HG03378 (cell line): ENCODE data around the gene ZNF280A.
"Not testable (repeated sequence)": the region's sequence is repeated elsewhere in the genome, so short reads cannot be mapped to it uniquely, and the experiment has no call there.

Experiments
- ATAC-seq: cut with Tn5 transposase; IDR thresholded peaks from one replicate; pipeline ENCODE4 v1.9.1; 2021; ENCODE audit warnings: mild to moderate bottlenecking, moderate library complexity; ENCODE audit not compliant: unreplicated experiment

ZNF280A gene

DNA sequence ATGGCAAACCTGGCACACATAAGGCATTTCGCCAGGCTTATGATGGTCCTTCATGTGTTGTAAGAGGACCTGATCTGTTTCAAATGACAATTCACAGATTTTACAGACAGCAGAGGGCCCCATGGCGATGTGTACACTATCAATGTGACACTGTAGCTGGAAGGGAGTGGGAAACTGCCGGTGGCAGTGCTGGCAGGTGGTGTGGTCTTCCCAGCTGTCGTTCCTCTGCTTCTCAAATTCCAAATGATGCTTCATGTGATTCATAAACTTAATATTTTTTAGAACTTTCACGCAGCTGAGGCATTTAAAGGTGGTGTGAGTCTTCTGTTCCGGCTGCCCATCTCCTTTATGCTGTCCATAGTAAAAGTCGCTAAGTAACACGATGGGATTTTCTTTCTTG is 5.6 kb downstream of the ZNF280A start:
- ATAC-seq: not testable (repeated sequence)

GRCh38 chr22:22513619-22514018 is 6.5 kb downstream of the ZNF280A start:
- no peak for ATAC-seq

GRCh38 chr22:22512951-22513350 is 7.1 kb downstream of the ZNF280A start:
- ATAC-seq: no peak

DNA sequence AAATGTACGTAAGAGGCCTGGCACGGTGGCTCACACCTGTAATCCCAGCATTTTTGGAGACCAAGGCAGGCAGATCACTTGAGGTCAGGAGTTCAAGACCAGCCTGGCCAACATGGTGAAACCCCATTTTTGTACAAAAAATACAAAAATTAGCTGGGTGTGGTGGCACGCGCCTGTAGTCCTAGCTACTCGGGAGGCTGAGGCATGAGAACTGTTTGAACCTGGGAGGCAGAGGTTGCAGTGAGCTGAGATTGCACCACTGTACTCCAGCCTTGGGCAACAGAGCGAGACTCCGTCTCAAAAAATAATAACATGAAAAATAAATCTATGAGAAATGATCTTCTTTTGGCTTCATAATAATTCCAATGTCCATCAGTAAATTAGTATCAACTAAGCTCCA is 9.2 kb downstream of the ZNF280A start:
- ATAC-seq: not testable (repeated sequence)

DNA sequence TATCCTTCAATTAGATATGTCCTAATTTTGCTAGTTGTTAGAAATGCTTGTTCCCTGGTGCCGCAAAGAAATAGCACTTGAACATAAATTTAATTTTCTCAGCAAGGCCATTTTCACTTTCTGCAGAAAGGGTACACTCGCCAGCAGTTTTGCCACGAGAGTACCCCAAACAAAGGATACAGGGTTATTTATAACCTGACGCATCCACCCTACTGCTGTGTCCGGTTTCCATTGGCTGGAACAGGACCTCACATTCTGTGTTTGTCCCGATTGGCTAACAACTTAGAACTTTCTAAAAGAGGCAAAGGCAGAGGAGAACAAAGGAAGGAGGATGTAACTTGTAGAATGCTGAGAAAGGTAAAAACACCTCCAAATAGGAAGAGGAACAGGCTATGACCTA is 10.2 kb downstream of the ZNF280A start:
- not testable (repeated sequence) for ATAC-seq

- ATAC-seq: no peak
Measured at GRCh38 chr22:22508274-22509176, 11.5 kb downstream of the ZNF280A start, which contains the start of gene ZNF280B. TSS of gene ZNF280B (minus strand) at chr22:22508742. CDS start at chr22:22489398, 19,344 bp downstream.

- no peak for ATAC-seq
Measured at GRCh38 chr22:22507743-22508273, 12.3 kb downstream of the ZNF280A start.

DNA sequence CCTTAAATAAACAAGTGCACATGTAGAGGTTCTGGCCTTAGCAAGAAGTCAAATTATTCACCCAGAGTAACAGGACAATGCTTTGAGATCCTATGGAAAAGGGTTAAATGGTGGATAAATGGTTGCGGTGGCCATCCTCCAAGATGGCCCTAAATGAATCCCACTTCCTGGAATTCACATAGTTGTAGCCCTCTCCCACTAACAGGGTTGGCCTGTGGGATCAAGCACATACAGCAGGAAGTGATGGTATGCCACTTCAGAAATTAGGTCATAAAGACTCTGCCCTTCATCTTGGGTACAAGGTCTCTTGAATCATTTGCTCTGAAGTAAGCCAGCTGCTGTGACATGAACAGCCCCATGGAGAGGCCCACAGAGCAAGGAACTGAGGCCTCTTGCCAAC is 13.3 kb downstream of the ZNF280A start:
- ATAC-seq: no peak

DNA sequence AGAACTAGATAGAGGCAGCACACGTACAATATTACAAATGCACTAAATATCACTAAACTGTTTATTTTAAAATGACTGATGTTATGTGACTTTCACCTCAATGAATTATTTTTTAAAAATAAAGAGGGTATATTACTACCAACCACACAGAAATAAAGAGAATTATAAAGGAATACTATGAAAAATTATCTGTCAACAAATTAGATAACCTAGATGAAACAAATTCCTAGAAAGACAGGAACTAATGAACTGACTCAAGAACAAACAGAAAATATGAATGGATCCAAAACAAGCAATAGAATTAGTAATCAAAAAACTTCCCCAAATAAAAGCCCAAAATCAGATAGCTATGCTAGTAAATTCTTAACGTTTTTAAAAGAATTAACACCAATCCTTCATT is 21.8 kb downstream of the ZNF280A start:
- ATAC-seq: no peak

DNA sequence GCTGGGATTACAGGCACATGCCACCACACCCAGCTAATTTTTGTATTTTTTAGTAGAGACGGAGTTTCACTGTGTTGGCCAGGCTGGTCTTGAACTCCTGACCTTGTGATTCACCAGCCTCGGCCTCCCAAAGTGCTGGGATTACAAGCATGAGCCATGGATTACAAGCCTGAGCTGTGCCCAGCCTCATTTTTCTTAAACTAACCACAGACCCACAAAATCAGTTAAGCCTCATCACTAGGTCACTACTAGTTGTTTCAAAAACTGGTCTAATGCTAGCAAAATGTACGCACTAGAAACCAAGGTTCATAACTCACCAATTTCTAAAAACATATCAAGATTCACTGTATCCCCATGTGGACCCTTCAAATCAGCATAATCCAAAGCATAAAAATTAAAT is 28.5 kb downstream of the ZNF280A start:
- ATAC-seq: not testable (repeated sequence)

- ATAC-seq: no peak
Measured at GRCh38 chr22:22488736-22489135, 31.3 kb downstream of the ZNF280A start.

DNA sequence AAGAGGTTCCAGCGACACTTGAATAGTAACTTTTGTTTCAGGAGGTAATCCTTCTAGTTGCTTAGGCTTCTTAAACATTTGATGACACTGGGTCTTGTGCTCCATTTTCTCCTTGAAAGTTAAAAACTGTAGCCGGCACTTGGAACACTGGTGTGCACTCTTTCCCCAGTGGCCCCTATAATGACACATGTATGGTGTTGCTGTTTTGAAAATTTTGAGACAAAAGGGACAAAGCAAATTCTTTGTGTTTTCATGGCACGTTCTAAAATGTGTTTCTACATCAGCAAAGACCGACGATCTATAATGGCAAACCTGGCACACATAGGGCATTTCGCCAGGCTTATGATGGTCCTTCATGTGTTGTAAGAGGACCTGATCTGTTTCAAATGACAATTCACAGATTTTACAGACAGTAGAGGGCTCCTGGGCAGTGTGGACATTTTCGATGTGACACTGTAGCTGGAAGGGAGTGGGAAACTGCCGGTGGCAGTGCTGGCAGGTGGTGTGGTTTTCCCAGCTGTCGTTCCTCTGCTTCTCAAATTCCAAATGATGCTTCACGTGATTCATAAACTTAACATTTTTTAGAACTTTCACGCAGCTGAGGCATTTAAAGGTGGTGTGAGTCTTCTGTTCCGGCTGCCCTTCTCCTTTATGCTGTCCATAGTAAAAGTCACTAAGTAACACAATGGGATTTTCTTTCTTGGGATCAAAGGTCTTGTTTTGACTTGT is 32.0 kb downstream of the ZNF280A start:
- ATAC-seq: no peak

- ATAC-seq: no peak
Measured at GRCh38 chr22:22487059-22487458, 33.0 kb downstream of the ZNF280A start.

DNA sequence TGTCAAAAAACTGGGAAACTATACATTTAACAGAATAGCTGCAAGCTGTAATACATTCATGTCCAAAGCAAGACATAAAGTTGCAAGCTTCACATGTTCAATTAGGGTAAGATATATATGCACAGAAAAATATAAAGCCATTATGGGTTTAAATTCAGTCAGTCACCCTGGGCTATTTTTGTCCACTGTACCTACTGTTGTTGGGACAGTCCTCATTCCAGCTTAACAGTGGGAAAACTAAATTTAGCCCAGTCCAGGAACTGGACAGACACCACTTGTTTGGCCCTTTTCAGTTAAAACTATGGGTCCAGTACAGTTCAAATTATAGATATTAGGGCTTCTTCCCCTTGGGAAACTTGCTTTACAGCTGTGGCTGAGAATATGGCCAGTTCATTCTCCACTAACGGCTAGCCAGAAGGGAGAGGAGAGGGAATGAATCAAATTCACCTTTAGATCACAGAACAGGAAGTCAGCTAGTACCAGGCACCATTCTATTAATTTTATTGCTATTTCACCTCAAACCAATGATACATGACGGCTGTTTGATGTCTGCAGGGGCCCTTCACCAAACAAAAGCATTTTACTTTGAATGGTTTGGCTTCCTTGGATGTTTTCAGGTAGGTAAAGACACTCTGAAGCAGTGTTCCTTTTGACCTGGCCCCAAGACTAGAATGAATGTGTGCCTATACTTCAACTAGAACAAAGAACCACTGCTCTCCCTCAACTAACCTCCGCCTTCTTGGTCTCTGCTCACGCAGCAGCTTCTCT is 33.8 kb downstream of the ZNF280A start:
- ATAC-seq: no peak

- no peak for ATAC-seq
Measured at GRCh38 chr22:22485524-22485923, 34.5 kb downstream of the ZNF280A start.

- ATAC-seq: no peak
Measured at GRCh38 chr22:22484023-22484422, 36.0 kb downstream of the ZNF280A start.

- no peak for ATAC-seq
Measured at GRCh38 chr22:22480940-22481339, 39.1 kb downstream of the ZNF280A start.

- no peak for ATAC-seq
Measured at GRCh38 chr22:22479999-22480532, 40.0 kb downstream of the ZNF280A start.

DNA sequence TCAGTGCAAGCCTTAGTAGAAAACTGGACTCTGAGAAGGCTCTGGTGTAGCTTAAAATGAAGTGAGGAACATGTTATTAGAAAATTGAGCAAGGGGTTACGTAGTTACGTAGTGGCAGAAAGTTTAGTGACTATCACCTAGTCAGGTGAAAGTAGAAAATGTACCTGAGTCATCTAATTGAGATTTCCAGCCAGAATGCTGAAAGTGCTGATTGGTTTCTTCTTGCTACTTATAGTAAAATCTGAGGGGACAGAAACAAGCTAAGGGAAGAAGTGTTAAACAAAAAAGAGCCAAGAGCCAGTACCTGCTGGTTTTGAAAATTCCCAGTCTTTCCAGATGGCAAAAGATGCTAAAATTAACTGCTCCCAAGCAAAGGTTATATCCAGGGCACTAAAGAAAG is 41.0 kb downstream of the ZNF280A start:
- ATAC-seq: no peak

GRCh38 chr22:22478470-22478869 is 41.6 kb downstream of the ZNF280A start:
- ATAC-seq: no peak

GRCh38 chr22:22474733-22475132 is 45.3 kb downstream of the ZNF280A start:
- ATAC-seq: no peak
